Measurements from ENCODE around the gene CAPN10.

- TF ChIP-seq YY1 (IDR thresholded peaks at IDR 0.05; ENCODE audit: insufficient read depth, insufficient read length) = no peak
- TF ChIP-seq ZNF274 (IDR thresholded peaks at IDR 0.05; ENCODE audit: low read depth, low read length) = no peak
- TF ChIP-seq SUZ12 (IDR thresholded peaks at IDR 0.05; ENCODE audit: extremely low read depth, insufficient read depth, insufficient read length) = no peak
These were observed 27.2 kb upstream of the CAPN10 start for GRCh38 chr2:240559286-240559685.

Measured in NT2/D1 (cell line).